H9 (cell line): Measurements from ENCODE around the gene EDAR. TPM values are rescaled to one million over a fixed set of nuclear protein-coding genes. Genes with fewer than 3 reads are reported as not detected.

Source experiments
- DNase-seq: peaks from one replicate; pipeline ENCODE4 v3.0.0-alpha.2; 2017
- H2AFZ ChIP-seq: one replicate; pipeline ENCODE4 v1.6.1; 2013; ENCODE audit warnings: mild to moderate bottlenecking, low read length, control low read depth, moderate library complexity
- H2AK5ac ChIP-seq: 2 replicates; pipeline ENCODE4 v1.6.1; 2013; ENCODE audit warnings: low read length, control low read depth, mixed read lengths; ENCODE audit not compliant: insufficient read length
- H2BK120ac ChIP-seq: one replicate; pipeline ENCODE4 v1.6.1; 2013; ENCODE audit warnings: low read depth, mild to moderate bottlenecking, low read length, control low read depth, inconsistent platforms; ENCODE audit not compliant: poor library complexity, severe bottlenecking
- H2BK12ac ChIP-seq: 2 replicates; pipeline ENCODE4 v1.6.1; 2013; ENCODE audit warnings: low read length, control low read depth, mixed read lengths, low read depth; ENCODE audit not compliant: insufficient read length
- H2BK15ac ChIP-seq: 2 replicates; pipeline ENCODE4 v1.6.1; 2013; ENCODE audit warnings: low read depth, low read length, control low read depth
- H2BK20ac ChIP-seq: one replicate; pipeline ENCODE4 v1.6.1; 2013; ENCODE audit warnings: low read depth, mild to moderate bottlenecking, low read length, control low read depth, inconsistent platforms; ENCODE audit not compliant: poor library complexity, severe bottlenecking
- H2BK5ac ChIP-seq: 2 replicates; pipeline ENCODE4 v1.6.1; 2013; ENCODE audit warnings: low read length, control low read depth, mixed read lengths; ENCODE audit not compliant: insufficient read length
- H3K14ac ChIP-seq: 2 replicates; pipeline ENCODE4 v1.6.1; 2013; ENCODE audit warnings: low read length, control low read depth; ENCODE audit not compliant: insufficient read depth
- H3K18ac ChIP-seq: 2 replicates; pipeline ENCODE4 v1.6.1; 2013; ENCODE audit warnings: low read depth, mild to moderate bottlenecking, mixed read lengths, low read length, control low read depth; ENCODE audit not compliant: insufficient read length
- H3K23ac ChIP-seq: 2 replicates; pipeline ENCODE4 v1.6.1; 2013; ENCODE audit warnings: low read length, control low read depth, mixed read lengths, low read depth; ENCODE audit not compliant: insufficient read length
- H3K23me2 ChIP-seq: 2 replicates; pipeline ENCODE4 v1.6.1; 2013; ENCODE audit warnings: low read depth, mild to moderate bottlenecking, mixed read lengths, low read length, control low read depth; ENCODE audit not compliant: insufficient read length, poor library complexity, severe bottlenecking
- H3K27ac ChIP-seq: 2 replicates; pipeline ENCODE4 v1.5.1; 2013; ENCODE audit warnings: low read length, control low read depth, mixed read lengths, low read depth; ENCODE audit not compliant: insufficient read length
- H3K27me3 ChIP-seq: 2 replicates; pipeline ENCODE4 v1.6.1; 2013; ENCODE audit warnings: low read length, control low read depth, inconsistent platforms; ENCODE audit not compliant: insufficient read depth
- H3K4ac ChIP-seq: 2 replicates; pipeline ENCODE4 v1.6.1; 2013; ENCODE audit warnings: low read depth, mild to moderate bottlenecking, control low read depth, inconsistent platforms, low read length, moderate library complexity
- H3K4me1 ChIP-seq: 2 replicates; pipeline ENCODE4 v1.6.1; 2013; ENCODE audit warnings: low read length, control low read depth, inconsistent platforms; ENCODE audit not compliant: insufficient read depth
- H3K4me2 ChIP-seq: 2 replicates; pipeline ENCODE4 v1.6.1; 2013; ENCODE audit warnings: low read length, control low read depth, mixed read lengths; ENCODE audit not compliant: insufficient read length, insufficient read depth
- H3K56ac ChIP-seq: 2 replicates; pipeline ENCODE4 v1.6.1; 2013; ENCODE audit warnings: low read depth, mild to moderate bottlenecking, mixed read lengths, low read length, control low read depth; ENCODE audit not compliant: insufficient read length
- H3K79me1 ChIP-seq: 2 replicates; pipeline ENCODE4 v1.6.1; 2013; ENCODE audit warnings: low read depth, mild to moderate bottlenecking, moderate library complexity, low read length, control low read depth, inconsistent platforms; ENCODE audit not compliant: insufficient read depth, poor library complexity, severe bottlenecking
- H3K79me2 ChIP-seq: 2 replicates; pipeline ENCODE4 v1.6.1; 2013; ENCODE audit warnings: low read length, control low read depth, inconsistent platforms; ENCODE audit not compliant: insufficient read depth
- H3K9ac ChIP-seq: 2 replicates; pipeline ENCODE4 v1.6.1; 2013; ENCODE audit warnings: low read length, control low read depth, mixed read lengths; ENCODE audit not compliant: insufficient read length; ENCODE audit errors: extremely low read depth
- H3K9me3 ChIP-seq: one replicate; pipeline ENCODE4 v1.6.1; 2013; ENCODE audit warnings: low read depth, low read length, inconsistent platforms; ENCODE audit not compliant: control insufficient read depth
- H3T11ph ChIP-seq: one replicate; pipeline ENCODE4 v1.6.1; 2013; ENCODE audit warnings: mild to moderate bottlenecking, low read length, control low read depth, inconsistent platforms
- H4K20me1 ChIP-seq: one replicate; pipeline ENCODE4 v1.6.1; 2013; ENCODE audit not compliant: control insufficient read depth, insufficient read length, insufficient read depth
- H4K5ac ChIP-seq: 2 replicates; pipeline ENCODE4 v1.6.1; 2013; ENCODE audit warnings: low read depth, mild to moderate bottlenecking, mixed read lengths, low read length, control low read depth; ENCODE audit not compliant: insufficient read length
- H4K8ac ChIP-seq: replicated peaks from 2 replicates; pipeline ENCODE4 v1.6.1; 2013; ENCODE audit warnings: low read length, control low read depth, mixed read lengths, low read depth; ENCODE audit not compliant: insufficient read length
- H4K91ac ChIP-seq: 2 replicates; pipeline ENCODE4 v1.6.1; 2013; ENCODE audit warnings: low read depth, mild to moderate bottlenecking, moderate library complexity, mixed read lengths, low read length, control low read depth; ENCODE audit not compliant: insufficient read length
- H3K27ac Mint-ChIP-seq, 3 experiments: 2 replicates in 2 of 3; 3 replicates in 1 of 3; pipeline ENCODE4 v1.8.0; 2020 to 2021; ENCODE audit warnings: mixed read lengths in 3 of 3, mild to moderate bottlenecking in 1 of 3, moderate library complexity in 1 of 3
- H3K27me3 Mint-ChIP-seq: 2 replicates; pipeline ENCODE4 v1.8.0; 2021; ENCODE audit warnings: low read depth, mild to moderate bottlenecking, moderate library complexity, mixed read lengths
- H3K36me3 Mint-ChIP-seq, 3 experiments: 2 replicates in 2 of 3; 3 replicates in 1 of 3; pipeline ENCODE4 v1.8.0; 2020 to 2021; ENCODE audit warnings: low read depth in 3 of 3, mixed read lengths in 3 of 3; ENCODE audit not compliant: insufficient read depth in 1 of 3
- H3K4me1 Mint-ChIP-seq, 2 experiments: 2 replicates each; pipeline ENCODE4 v1.8.0; 2020; ENCODE audit warnings: mixed read lengths in 2 of 2
- H3K4me3 Mint-ChIP-seq, 2 experiments: 2 replicates in 1 of 2; 3 replicates in 1 of 2; pipeline ENCODE4 v1.8.0; 2020 to 2021; ENCODE audit warnings: mild to moderate bottlenecking in 2 of 2, mixed read lengths in 2 of 2, moderate library complexity in 1 of 2
- H3K9me3 Mint-ChIP-seq, 2 experiments: 2 replicates in 1 of 2; 3 replicates in 1 of 2; pipeline ENCODE4 v1.8.0; 2020; ENCODE audit warnings: mild to moderate bottlenecking in 2 of 2, mixed read lengths in 2 of 2, moderate library complexity in 1 of 2
- WGBS: extraction: QIAGEN DNeasy Blood & Tissue Kit; methylation state at CpG from one replicate; pipeline ENCODE4 v1.1.7; 2013; ENCODE audit warnings: missing lambda C conversion rate, low lambda C conversion rate, mixed read lengths; ENCODE audit not compliant: insufficient read length; ENCODE audit errors: extremely low coverage; 5-methylcytosine and 5-hydroxymethylcytosine counted together
- total RNA-seq: library from RNA; stranded (reverse); gene quantifications from 2 replicates; pipeline ENCODE4 v1.2.1, GENCODE V29; 2021
- TF ChIP-seq, protein P1 (sequence below): fragments of 200-600 bp; sonication (generic); conservative IDR thresholded peaks from 3 replicates; pipeline ENCODE4 v1.8.0; 2021; ENCODE audit warnings: antibody characterized with exemption, mild to moderate bottlenecking

The EDAR gene
- total RNA-seq, 1 experiment from 2014 or later, result not detected

DNA sequence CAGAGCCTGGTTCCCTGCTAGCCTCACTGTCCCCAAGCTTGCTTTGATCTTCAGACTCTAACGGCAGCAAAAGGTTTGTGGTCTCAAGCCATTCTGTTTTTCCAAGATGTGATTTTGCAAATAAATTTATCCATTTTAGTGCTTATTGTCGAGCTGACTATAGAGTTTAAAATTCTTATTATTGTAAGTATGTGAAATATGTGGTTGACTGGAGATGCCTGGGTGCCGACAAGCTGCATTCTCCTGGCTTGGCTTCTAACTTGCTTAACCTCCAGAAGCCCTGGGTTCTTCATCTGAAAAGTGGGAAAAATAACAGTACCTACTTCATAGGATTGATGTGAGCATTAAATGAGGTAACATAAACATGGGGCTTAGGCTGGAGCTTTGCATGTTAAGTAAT, 9.9 kb upstream of the EDAR start:
- Histone ChIP-seq H3K79me1 (no peaks in the 10 kb centered on the region), H2BK20ac (no peak overlapping the region), H3K27me3 (no peaks in the 10 kb centered on the region), H3K4me2 (no peak overlapping the region), H3K18ac (no peak overlapping the region), H3K4ac (no peak overlapping the region), H2BK15ac (no peak overlapping the region), H3K4me1 (no peaks in the 10 kb centered on the region), H2BK12ac (no peak overlapping the region), H4K91ac (no peak overlapping the region), H3K23me2 (no peaks in the 10 kb centered on the region), H3K23ac (no peak overlapping the region), H4K20me1 (no peaks in the 10 kb centered on the region), H2AK5ac (no peak overlapping the region), H3K14ac (no peak overlapping the region; the same call in 1 of the 2 replicates), H4K5ac (no peak overlapping the region), H3K56ac (no peak overlapping the region), H2AFZ (no peak overlapping the region), H3T11ph (no peak overlapping the region), H2BK5ac (no peak overlapping the region), H3K9me3 (no peaks in the 10 kb centered on the region), H4K8ac (no peak overlapping the region), H3K27ac (no peak overlapping the region), H3K79me2 (no peaks in the 10 kb centered on the region), H3K9ac (no peak overlapping the region), H2BK120ac (no peak overlapping the region)
- no peaks in the 10 kb centered on the region for H3K36me3 Mint-ChIP-seq
- whole genome bisulfite sequencing, result no CpG with 5 or more reads among the region's 3 CpGs
- H3K27me3 Mint-ChIP-seq, result peaks cover 3% of the 10 kb centered on the region; the same call in 1 of the 2 replicates
- H3K4me3 Mint-ChIP-seq, result no peak overlapping the region
- peaks cover 0 to 8% of the 10 kb centered on the region in 2 experiments; a peak in 1 of 4 replicates for H3K4me1 Mint-ChIP-seq
- H3K27ac Mint-ChIP-seq, result no peak overlapping the region
- TF ChIP-seq, protein P1, sequence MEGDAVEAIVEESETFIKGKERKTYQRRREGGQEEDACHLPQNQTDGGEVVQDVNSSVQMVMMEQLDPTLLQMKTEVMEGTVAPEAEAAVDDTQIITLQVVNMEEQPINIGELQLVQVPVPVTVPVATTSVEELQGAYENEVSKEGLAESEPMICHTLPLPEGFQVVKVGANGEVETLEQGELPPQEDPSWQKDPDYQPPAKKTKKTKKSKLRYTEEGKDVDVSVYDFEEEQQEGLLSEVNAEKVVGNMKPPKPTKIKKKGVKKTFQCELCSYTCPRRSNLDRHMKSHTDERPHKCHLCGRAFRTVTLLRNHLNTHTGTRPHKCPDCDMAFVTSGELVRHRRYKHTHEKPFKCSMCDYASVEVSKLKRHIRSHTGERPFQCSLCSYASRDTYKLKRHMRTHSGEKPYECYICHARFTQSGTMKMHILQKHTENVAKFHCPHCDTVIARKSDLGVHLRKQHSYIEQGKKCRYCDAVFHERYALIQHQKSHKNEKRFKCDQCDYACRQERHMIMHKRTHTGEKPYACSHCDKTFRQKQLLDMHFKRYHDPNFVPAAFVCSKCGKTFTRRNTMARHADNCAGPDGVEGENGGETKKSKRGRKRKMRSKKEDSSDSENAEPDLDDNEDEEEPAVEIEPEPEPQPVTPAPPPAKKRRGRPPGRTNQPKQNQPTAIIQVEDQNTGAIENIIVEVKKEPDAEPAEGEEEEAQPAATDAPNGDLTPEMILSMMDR, result no peak
- no peaks in the 10 kb centered on the region for H3K9me3 Mint-ChIP-seq
- DNase-seq, result no peak
